ENCODE results near the gene TMEM178A.
"Not testable (repeated sequence)": the region's sequence is repeated elsewhere in the genome, so short reads cannot be mapped to it uniquely, and the experiment has no call there.

Gene TMEM178A

DNA sequence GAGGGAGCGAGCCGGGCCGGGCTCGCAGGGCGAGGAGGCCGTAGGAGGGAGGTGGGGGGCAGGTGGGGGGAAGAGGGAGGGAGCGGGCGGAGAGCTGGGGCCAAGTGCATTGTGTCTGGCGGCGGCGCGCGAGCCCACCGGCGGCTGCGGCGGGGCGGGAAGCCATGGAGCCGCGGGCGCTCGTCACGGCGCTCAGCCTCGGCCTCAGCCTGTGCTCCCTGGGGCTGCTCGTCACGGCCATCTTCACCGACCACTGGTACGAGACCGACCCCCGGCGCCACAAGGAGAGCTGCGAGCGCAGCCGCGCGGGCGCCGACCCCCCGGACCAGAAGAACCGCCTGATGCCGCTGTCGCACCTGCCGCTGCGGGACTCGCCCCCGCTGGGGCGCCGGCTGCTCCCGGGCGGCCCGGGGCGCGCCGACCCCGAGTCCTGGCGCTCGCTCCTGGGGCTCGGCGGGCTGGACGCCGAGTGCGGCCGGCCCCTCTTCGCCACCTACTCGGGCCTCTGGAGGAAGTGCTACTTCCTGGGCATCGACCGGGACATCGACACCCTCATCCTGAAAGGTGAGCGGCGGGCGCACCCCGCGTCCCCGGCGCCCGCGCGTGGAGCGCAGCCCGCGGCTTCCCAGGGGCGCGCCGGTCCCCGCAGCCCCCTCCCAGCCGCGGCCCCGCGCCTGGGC lies at the start of gene TMEM178A:
Gene TMEM178A (plus strand): TSS at position 107 of the 680 bp plus-strand sequence. CDS start 58 bp downstream, at position 165.
- no peak for DNase-seq (ENCODE audit: low read depth, low spot score)
- H3K27ac ChIP-seq, result no peak within 1 kb of the TSS

- DNase-seq (ENCODE audit: low read depth, low spot score), result no peak
- H3K27ac ChIP-seq, result no peak overlapping the region
Measured at GRCh38 chr2:39618236-39618635, 47.5 kb upstream of the TMEM178A start.

- no peak for DNase-seq (ENCODE audit: low read depth, low spot score)
Measured at GRCh38 chr2:39618736-39619135, 47.0 kb upstream of the TMEM178A start.

DNA sequence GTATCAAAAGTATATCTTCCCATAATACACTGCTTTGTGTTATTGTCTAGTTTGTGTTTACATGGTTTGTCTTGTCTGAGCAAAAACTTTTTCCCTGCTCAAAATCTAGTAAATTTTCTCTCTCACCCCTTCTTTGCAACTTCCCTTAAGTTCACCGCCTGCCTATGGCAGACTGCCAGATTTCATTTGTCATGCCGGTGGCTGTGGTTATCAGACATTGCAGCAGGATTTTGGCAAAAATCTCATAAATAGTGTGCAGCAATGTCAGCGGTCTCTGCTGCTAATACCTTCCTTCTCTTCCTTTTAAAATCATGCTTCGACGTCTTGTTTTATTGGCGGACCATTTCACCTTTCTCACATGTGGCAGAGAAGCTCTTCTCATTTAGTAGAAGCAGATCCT lies 45.6 kb upstream of the TMEM178A start:
- peak; percentile 55 for DNase-seq (ENCODE audit: low read depth, low spot score)
- H3K27ac ChIP-seq, result no peak overlapping the region

More at GRCh38 chr2:39618736-39619135, 47.0 kb upstream of the TMEM178A start:
- no peak overlapping the region for H3K27ac ChIP-seq

- no peak for DNase-seq (ENCODE audit: low read depth, low spot score)
- no peak overlapping the region for H3K27ac ChIP-seq
Measured at GRCh38 chr2:39621596-39621995, 44.1 kb upstream of the TMEM178A start.

DNA sequence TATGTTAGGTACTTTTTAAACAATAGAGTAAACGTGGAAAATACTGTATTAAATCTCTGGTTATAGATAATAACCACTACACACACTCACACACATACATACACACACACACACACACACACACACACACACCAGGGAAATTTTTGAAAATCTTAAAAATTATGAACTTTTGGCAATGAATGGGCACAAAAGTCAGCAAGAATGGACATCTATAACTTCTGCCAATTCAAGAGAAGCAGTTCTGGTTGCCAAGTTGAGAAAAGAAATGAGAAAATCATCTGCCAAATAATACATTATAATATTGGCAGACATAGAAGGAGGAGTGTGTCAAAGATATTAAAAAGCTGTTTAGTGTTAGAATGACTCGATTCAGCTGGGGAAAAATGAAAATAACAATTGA lies 42.9 kb upstream of the TMEM178A start:
- DNase-seq (ENCODE audit: low read depth, low spot score), result no peak
- no peak overlapping the region for H3K27ac ChIP-seq

DNA sequence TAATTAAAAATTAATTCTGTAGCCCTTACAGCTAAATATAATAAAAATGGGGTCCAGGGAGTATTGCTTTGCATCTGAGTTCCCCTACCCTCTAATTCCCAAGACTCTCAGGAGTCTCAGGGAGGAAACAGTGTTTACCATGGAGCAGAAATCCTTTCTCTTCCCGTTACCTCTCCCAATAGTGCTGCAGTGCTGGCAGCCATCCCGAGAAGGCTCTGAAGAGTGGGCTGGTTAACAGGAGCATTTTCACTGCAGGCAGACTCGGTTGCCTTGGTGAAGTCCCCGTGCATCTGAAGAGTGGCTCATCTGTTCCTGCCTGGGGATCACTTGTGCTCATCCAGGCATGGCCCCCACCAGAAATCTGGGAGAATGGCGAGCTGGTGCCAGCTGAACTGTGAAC lies 41.8 kb upstream of the TMEM178A start:
- H3K27ac ChIP-seq, result no peak overlapping the region
- no peak for DNase-seq (ENCODE audit: low read depth, low spot score)

DNA sequence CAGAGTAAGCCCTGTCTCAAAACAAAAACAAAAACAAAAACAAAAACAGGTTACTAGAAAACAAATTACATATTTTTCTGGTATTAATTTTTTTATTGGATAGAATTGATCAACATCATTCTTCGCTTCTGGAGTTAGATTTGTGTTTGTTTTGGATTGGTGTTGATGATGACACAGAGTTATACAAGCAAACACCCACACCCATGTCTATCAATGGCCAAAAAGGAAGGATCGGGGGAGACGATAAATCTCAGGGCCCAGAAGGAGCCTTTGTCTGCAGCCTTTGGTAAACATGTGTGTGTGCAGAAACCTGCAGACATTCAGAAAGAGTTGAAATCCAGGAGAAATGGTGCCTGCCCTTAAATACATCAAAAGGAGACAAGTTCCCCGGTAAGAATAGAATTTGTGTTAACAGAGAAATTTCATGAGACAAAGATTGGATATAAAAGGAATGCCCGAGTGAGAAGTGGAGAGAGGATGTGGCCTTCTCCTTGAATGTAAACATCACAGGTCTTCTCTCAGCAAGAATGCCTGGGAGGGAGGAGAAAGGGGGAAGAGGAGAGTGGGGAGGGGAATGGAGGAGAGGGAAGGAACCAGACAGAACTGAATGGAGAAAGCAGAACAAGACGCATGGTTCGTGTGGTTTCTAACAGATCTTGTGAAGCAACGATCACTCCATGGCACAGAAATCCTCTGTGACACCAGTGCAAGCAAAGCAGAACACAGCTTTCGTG lies 40.4 kb upstream of the TMEM178A start:
- H3K27ac ChIP-seq, result no peak overlapping the region
- no peak for DNase-seq (ENCODE audit: low read depth, low spot score)

DNA sequence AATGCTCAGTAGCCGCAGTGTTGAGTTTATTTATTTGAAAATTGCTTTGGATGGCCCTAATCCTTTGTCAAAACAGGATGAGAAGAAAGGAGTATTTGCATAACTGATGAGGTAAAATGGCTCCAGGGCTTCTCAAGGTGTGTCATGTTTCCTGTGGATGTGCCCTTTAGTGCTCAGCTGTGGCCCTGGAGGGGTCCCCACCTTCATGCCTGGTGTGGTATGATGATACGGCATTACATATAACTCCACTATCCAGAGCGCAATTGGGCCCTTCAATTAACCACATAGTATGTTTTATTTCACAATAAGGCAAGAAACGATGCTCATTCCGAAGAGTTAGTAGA lies 39.8 kb upstream of the TMEM178A start:
- no peak for DNase-seq (ENCODE audit: low read depth, low spot score)
- no peak overlapping the region for H3K27ac ChIP-seq

GRCh38 chr2:39628346-39628745 lies 37.4 kb upstream of the TMEM178A start:
- not testable (repeated sequence) for H3K27ac ChIP-seq; DNase-seq (ENCODE audit: low read depth, low spot score)

DNA sequence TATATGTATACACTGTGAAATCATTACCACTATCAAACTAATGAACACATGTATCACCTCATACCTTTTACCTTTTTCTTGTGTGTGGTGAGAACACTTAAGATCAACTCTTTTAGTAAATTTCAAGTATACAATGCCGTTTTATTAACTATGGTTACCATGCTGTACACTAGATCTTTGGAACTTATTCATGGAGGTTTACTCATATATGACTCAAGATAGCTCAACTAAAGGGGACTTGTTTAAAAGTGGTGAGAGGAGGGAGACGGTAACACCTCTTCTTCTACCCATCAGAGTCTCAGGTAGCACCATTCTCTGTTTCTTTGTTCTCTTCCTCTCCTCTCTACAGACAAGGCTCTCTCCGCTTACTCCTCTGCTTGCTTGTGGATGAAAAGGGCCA lies 36.1 kb upstream of the TMEM178A start:
- H3K27ac ChIP-seq, result no peak overlapping the region
- no peak for DNase-seq (ENCODE audit: low read depth, low spot score)

DNA sequence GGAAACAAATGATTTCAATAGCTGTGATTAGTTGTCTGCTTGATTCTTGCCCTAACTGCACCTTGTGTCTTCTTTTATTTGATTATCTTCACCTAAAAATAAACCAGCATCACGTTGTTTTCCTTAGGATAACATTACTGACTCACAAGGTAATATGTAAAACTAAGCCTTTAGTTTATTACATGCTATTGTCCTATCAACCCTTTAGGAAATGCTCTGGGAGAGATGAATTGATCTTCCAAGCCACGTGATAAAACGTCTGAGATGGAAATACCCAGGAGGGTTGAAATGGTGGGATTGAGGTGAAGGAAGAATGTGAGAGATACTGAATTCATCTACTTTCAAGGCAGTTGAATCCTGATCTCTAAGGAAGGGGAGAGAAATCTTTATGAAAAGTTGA lies 34.5 kb upstream of the TMEM178A start:
- DNase-seq (ENCODE audit: low read depth, low spot score), result no peak
- peak overlapping the region; percentile 73 for H3K27ac ChIP-seq

DNA sequence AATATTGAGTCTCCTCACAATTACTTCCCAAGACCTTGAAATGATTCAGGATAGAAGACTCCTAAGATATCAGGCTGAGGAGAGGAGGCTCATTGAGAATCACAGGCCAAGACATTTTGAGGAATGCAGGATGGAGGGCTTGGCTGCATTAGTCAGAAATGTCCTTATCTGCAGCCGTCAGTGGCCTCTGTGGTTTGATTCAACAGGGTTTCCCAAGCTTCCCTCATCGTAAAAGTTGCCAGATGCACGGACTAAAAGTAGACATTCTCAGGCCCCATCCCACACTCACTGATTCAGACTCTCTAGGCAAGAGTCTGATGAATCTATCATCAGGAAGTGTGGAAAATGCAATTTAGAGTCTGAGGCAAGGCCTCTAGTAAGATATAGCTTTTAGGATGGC lies 34.0 kb upstream of the TMEM178A start:
- H3K27ac ChIP-seq, result peak overlapping the region; percentile 73
- DNase-seq (ENCODE audit: low read depth, low spot score), result peak; percentile 85

GRCh38 chr2:39632876-39633275 lies 32.8 kb upstream of the TMEM178A start:
- DNase-seq (ENCODE audit: low read depth, low spot score), result peak; percentile 83
- peak overlapping the region; percentile 73 for H3K27ac ChIP-seq

DNA sequence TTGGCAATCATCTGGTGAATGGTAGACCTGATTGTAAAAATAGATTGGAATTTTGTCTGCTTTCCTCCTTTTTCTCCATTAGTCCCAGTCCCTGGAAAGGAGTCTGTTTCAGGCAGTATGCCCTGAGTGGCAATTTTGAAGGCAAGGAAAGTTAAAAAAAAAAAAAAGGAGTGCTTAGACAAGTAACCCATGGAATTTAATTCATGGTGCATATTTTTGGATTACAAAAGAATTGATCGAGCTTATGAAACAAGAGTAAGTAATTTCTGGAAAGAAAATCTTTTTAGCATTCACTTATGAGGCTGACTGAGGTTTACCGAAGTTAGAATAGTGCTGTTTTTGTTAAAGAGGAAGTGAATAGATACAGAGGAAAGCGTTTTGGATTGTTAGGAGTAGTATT lies 29.4 kb upstream of the TMEM178A start:
- DNase-seq (ENCODE audit: low read depth, low spot score), result no peak
- H3K27ac ChIP-seq, result no peak overlapping the region

- H3K27ac ChIP-seq, result no peak overlapping the region
- no peak for DNase-seq (ENCODE audit: low read depth, low spot score)
Measured at GRCh38 chr2:39638581-39638980, 27.1 kb upstream of the TMEM178A start.

DNA sequence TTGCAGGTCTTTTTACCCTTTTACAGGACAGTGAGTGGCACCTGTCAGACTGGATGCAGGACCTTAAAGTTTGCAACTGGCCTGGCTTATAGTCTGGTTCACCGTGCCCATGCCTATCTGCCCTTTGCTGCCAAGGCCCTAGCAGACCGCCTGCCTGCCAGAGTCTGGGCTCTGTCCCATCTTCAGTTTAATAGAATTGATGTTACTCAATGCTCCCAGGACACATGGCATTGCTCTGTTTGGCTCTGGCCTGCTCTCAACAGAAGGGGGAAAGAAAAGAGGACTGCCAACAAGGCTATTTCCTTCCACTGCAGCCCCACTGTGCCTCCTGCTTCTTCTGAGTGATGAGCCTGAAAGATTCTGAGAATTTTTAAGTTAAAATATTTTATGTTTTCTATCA lies 25.6 kb upstream of the TMEM178A start:
- H3K27ac ChIP-seq, result no peak overlapping the region
- DNase-seq (ENCODE audit: low read depth, low spot score), result no peak

DNA sequence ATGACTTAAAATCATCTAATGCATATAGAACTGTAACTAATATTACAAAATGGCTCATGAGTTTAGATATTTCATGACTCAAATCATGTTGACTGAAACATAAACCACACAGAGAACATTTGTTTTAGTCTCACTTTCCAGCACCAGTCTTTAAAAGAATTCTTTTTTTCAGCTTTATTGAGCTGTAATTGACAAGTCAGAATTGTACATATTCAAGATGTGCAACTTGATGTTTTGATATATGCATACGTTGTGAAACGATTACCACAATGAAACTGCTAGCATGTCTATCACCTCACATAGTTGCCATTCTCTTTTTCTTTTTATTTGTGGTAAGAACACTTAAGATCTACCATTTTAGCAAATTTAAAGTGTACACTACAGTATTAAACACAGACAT lies 25.0 kb upstream of the TMEM178A start:
- H3K27ac ChIP-seq, result no peak overlapping the region
- no peak for DNase-seq (ENCODE audit: low read depth, low spot score)

- no peak overlapping the region for H3K27ac ChIP-seq
- DNase-seq (ENCODE audit: low read depth, low spot score), result no peak
Measured at GRCh38 chr2:39641635-39642034, 24.1 kb upstream of the TMEM178A start.

- H3K27ac ChIP-seq, result no peak overlapping the region
- DNase-seq (ENCODE audit: low read depth, low spot score), result peak; percentile 48
Measured at GRCh38 chr2:39642051-39642718, 23.5 kb upstream of the TMEM178A start.

- no peak overlapping the region for H3K27ac ChIP-seq
- DNase-seq (ENCODE audit: low read depth, low spot score), result no peak
Measured at GRCh38 chr2:39645826-39646225, 19.9 kb upstream of the TMEM178A start.

Measured in epithelial cell of prostate (primary cell).